PFSK-1 (cell line): ENCODE results near the gene TENM3.

Source experiments
- POLR2AphosphoS5 ChIP-seq: IDR thresholded peaks from 2 replicates; pipeline ENCODE4 v1.6.1; 2012; ENCODE audit warnings: low read depth, mild to moderate bottlenecking, control low read depth, low read length, moderate library complexity
- REST ChIP-seq, 2 experiments: IDR thresholded peaks; 2 replicates each; pipeline versions ENCODE4 v1.6.1 to v1.8.0; 2011 to 2012; ENCODE audit warnings: low read depth in 2 of 2, low read length in 2 of 2, control low read depth in 1 of 2, inconsistent platforms in 1 of 2, mild to moderate bottlenecking in 1 of 2, moderate library complexity in 1 of 2; ENCODE audit not compliant: insufficient read depth in 1 of 2

GRCh38 chr4:182764642-182765041 lies 521.4 kb downstream of the TENM3 start:
- TF ChIP-seq POLR2AphosphoS5 = no peak
- no peak for TF ChIP-seq REST (IDR thresholded peaks at IDR 0.05; ENCODE audit: insufficient read depth in 1 of 2, low read depth in 2 of 2, low read length in 2 of 2)
